Activated naive CD8-positive, alpha-beta T cell treated with anti-CD3 and anti-CD28 coated beads, Interleukin-2, amount 50 U/mL, for 24 hours (primary cell): ENCODE measurements around the gene WDR27.

ENCODE experiments used
- ATAC-seq: fragments of 150-1000 bp; cut with Tn5 transposase; one replicate; pipeline ENCODE4 v1.10.0; 2021
- DNase-seq: peaks from one replicate; pipeline ENCODE4 v3.0.0; 2021
- H3K27ac Mint-ChIP-seq: one replicate; pipeline ENCODE4 v1.8.0; 2021; ENCODE audit warnings: mild to moderate bottlenecking, mixed read lengths
- H3K27me3 Mint-ChIP-seq: one replicate; pipeline ENCODE4 v1.8.0; 2021; ENCODE audit warnings: mixed read lengths
- H3K36me3 Mint-ChIP-seq: one replicate; pipeline ENCODE4 v1.8.0; 2021; ENCODE audit warnings: low read depth, mixed read lengths
- H3K4me1 Mint-ChIP-seq: one replicate; pipeline ENCODE4 v1.8.0; 2021; ENCODE audit warnings: mixed read lengths
- H3K4me3 Mint-ChIP-seq: one replicate; pipeline ENCODE4 v1.8.0; 2021; ENCODE audit warnings: mild to moderate bottlenecking, moderate library complexity, mixed read lengths
- H3K9me3 Mint-ChIP-seq: one replicate; pipeline ENCODE4 v1.8.0; 2021; ENCODE audit warnings: mixed read lengths

Gene WDR27

DNA sequence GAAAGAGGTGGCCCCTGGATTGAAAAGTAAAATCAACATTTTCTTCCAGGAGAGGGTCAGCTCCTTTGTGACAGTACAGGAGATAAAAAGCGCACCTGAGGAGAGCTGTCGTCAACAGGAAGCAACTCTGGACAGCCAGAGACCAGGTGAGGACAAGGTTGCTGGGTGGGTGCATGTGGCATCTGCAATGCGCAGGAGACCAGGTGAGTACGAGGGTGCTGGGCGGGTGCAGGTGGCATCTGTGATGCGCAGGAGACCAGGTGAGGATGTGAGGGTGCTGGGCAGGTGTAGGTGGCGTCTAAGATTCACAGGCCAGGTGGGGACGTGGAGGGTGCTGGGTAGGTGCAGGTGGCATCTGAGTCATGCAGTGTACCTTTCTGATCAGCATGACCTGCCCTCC is 38.4 kb downstream of the WDR27 start:
- H3K27me3 Mint-ChIP-seq: no peaks in the 10 kb centered on the region
- H3K9me3 Mint-ChIP-seq: no peaks in the 10 kb centered on the region
- DNase-seq (no peak), ATAC-seq (no peak)
- H3K4me3 Mint-ChIP-seq: no peak overlapping the region
- H3K36me3 Mint-ChIP-seq: peaks cover 27% of the 10 kb centered on the region
- H3K4me1 Mint-ChIP-seq: no peaks in the 10 kb centered on the region
- H3K27ac Mint-ChIP-seq: no peak overlapping the region

DNA sequence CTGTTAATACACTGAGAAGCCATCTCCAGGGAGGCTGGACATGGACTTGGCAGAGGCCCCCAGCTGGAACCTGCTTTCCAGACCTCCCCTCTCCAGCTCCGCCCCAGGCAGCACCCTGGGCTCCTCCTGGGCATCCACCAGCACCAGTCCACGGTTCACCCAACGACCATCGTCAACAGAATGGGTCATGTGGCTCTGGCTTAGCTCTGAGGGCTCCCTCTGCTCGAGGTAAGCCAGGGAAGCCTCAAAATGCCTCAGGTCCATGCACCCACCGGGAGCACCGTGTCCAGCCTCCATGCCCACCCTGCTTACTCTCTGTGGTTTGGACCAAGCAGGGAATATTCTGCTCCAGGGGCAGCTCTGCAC is 40.5 kb downstream of the WDR27 start:
- Mint-ChIP-seq H3K9me3 (no peaks in the 10 kb centered on the region), H3K36me3 (peaks cover 29% of the 10 kb centered on the region), H3K27me3 (no peaks in the 10 kb centered on the region), H3K4me1 (no peaks in the 10 kb centered on the region), H3K4me3 (no peak overlapping the region), H3K27ac (no peak overlapping the region)
- ATAC-seq (no peak), DNase-seq (no peak)

DNA sequence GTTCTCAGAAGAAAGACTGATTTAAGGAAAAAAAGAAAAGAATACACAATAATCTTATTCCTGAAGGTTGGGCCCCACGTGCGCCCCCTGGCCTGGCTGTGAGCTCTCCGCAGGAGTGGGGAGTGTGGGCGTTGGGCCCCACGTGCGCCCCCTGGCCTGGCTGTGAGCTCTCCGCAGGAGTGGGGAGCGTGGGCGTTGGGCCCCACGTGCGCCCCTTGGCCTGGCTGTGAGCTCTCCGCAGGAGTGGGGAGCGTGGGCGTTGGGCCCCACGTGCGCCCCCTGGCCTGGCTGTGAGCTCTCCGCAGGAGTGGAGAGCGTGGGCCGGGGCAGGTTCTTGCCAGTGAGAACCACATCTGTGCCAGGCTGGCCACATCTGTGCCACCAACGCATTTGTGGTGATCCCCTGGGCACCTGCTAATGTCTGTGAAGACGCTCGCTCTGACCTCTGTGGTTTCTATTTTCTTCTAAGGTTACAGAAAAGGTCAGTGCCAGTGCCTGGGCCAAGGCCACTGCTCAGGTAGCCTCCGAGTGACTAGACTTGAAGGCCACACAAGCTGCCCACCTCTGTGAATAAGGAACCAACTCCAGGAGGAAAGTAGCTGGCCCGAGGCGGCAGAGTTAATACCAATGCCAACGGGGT is 41.0 kb downstream of the WDR27 start:
- no peak for ATAC-seq
- Mint-ChIP-seq H3K27me3 (no peaks in the 10 kb centered on the region), H3K9me3 (no peaks in the 10 kb centered on the region), H3K4me1 (no peaks in the 10 kb centered on the region), H3K4me3 (no peak overlapping the region), H3K27ac (no peak overlapping the region), H3K36me3 (peaks cover 29% of the 10 kb centered on the region)
- no peak for DNase-seq

DNA sequence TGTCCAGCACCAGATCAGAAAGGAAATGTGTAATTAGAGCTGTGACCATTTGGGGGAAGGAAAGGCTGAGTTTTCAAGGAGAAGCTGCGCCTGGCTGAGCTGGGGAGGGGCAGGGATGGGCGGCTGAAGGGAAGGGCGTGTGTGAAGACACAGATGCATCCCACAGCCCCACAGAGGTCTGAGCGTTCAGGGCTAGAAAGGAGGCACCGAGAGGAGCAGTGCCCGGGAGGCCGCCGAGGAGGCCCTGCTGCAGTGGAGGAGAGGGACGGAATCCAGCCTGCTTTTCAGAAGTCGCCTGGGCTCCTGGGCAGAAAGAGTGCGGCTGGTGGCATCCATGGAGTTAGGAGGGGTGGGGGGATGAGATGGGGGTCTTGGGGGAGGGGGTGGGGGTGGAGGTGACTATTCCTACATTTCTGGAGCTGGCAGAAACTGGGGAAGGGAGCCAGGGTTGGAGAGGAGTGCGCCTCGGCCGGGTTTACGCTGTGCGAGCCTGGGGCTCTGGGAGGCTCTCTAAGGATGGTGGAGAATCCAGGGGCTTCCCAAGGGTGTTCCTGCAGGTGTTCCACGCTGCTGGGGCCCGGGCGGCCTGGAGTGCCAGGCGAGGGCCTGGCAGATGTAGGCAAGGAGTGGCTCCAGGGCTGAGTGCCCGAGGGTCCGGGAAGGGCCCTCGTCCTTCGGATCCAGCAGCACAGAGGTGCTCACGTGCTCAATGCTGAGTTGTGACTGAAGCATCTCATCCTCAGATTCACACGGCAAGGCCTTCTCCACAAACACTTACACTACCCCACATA is 41.8 kb downstream of the WDR27 start:
- no peak overlapping the region for H3K27ac Mint-ChIP-seq
- DNase-seq: no peak
- H3K9me3 Mint-ChIP-seq: no peaks in the 10 kb centered on the region
- no peak for ATAC-seq
- peaks cover 29% of the 10 kb centered on the region for H3K36me3 Mint-ChIP-seq
- H3K4me3 Mint-ChIP-seq: no peak overlapping the region
- H3K4me1 Mint-ChIP-seq: peaks cover 5% of the 10 kb centered on the region
- H3K27me3 Mint-ChIP-seq: no peaks in the 10 kb centered on the region

DNA sequence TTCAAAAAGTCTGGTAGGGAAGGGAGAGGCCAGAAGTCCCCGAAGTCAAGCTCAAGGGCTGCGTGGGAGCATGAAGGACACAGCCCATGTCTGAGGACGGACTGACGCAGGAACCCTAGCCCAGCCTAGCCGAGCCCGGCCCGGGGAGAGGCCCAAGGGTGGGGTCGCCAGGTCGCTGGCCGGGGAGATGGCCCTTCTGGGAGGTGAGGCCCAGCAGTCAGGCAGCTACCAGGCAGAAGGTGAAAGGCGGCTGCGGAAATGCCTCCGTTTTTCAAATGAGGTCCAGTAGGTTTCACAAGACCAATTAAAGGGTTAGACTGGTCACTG is 44.6 kb downstream of the WDR27 start:
- Mint-ChIP-seq H3K27ac (no peak overlapping the region), H3K4me1 (peaks cover 14% of the 10 kb centered on the region), H3K27me3 (no peaks in the 10 kb centered on the region), H3K4me3 (no peak overlapping the region), H3K9me3 (no peaks in the 10 kb centered on the region), H3K36me3 (peaks cover 18% of the 10 kb centered on the region)
- ATAC-seq (no peak), DNase-seq (no peak)

DNA sequence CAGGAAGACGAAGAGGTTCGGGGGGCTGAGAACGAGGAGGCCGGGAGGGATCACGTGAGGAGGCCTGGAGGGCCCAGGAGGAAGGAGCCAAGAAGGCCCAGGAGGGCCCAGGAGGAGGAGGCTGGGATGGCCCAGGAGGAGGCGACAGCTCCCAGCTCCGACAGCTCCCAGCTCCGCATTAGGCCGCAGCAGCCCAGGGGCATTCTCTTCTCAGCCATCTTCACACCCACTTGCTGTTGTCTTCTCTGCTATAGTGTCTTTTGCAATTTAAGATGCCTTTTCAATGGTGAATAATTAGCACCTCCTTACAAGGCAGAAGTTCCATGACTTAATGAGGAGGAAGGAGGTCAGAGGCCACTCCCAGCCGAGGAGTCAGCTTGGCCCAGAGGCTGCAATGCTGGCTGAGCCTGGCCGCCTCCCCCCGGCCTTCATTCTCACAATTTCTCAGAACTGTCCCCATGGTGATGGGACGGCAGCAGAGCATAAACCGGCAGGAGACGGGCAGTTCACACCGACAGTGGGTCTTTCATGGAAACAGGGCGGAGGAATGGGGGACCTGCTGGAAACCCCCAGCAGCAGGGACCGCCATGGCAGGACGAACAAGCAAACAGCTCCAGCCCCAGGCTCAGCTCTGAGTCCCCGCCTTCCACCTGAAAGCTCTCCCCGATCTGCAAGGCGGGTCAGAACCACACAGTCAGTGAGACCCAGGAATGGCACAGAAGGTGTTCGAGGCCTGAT is 45.1 kb downstream of the WDR27 start:
- Mint-ChIP-seq H3K4me1 (peaks cover 14% of the 10 kb centered on the region), H3K36me3 (peaks cover 14% of the 10 kb centered on the region), H3K4me3 (no peak overlapping the region), H3K27ac (no peak overlapping the region), H3K9me3 (no peaks in the 10 kb centered on the region), H3K27me3 (no peaks in the 10 kb centered on the region)
- DNase-seq (no peak), ATAC-seq (no peak)

DNA sequence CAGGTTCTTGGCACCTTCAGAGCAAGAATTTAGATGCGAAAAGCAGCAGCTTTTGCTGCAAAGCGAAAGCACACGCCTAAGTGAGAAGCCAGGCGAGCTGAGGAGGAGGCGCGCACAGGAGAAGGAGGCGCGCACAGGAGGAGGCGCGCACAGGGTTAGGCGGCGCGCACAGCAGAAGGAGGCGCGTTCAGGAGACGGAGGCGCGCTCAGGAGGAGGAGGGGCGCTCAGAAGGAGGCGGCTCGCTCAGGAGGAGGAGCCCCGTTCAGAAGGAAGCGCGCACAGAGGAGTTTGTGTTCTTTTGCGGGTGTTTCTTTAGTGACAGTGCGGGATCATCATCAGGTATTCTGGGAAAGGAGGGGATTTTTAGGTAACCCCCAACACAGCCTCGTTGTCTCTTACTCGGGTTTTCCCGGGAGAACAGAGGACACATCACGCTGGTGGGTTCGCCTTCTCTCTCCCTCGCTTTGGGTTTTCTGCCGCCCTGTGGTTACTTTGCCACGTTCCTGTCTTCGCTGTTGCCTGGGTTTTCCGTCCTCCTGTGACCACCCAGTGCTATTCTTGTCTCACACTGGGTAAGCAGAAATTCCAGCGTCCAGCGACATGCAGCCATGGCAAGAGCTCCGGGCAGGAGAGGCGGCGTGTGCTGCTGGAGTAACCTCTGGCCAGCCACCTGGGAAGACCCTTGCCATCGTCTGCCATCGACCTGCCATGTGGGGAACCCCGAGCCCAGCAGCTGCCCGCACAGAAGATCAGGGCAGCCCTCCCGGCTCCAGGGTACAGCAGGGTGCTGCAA is 47.0 kb downstream of the WDR27 start:
- Mint-ChIP-seq H3K27ac (peak overlapping the region; percentile 79), H3K4me1 (peaks cover 14% of the 10 kb centered on the region), H3K9me3 (no peaks in the 10 kb centered on the region), H3K27me3 (no peaks in the 10 kb centered on the region), H3K36me3 (peaks cover 12% of the 10 kb centered on the region), H3K4me3 (peak overlapping the region; percentile 79)
- ATAC-seq (peak; percentile 82), DNase-seq (peak; percentile 60)

DNA sequence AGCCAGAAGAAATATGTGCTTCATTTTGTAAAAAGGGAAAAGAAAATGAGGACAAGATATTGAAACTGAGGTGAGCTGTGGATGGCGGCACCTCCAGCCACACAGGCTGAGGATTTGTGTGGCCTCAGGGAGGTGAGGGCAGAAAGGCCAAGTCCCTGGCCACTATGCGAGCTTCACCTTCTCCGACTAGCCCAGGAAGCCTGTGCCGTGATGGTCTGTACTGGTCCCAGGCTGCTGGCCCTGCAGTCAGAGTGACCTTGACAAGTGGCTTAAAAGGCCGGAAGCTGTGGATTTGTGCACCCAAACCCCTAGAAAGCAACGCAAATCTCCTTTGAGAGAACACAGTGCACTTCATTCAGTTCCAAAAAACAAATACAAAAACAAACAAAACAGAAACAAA is 48.1 kb downstream of the WDR27 start:
- Mint-ChIP-seq H3K4me3 (peak overlapping the region; percentile 79), H3K27ac (no peak overlapping the region), H3K36me3 (peaks cover 7% of the 10 kb centered on the region), H3K4me1 (peaks cover 14% of the 10 kb centered on the region), H3K9me3 (no peaks in the 10 kb centered on the region), H3K27me3 (no peaks in the 10 kb centered on the region)
- DNase-seq (no peak), ATAC-seq (no peak)

DNA sequence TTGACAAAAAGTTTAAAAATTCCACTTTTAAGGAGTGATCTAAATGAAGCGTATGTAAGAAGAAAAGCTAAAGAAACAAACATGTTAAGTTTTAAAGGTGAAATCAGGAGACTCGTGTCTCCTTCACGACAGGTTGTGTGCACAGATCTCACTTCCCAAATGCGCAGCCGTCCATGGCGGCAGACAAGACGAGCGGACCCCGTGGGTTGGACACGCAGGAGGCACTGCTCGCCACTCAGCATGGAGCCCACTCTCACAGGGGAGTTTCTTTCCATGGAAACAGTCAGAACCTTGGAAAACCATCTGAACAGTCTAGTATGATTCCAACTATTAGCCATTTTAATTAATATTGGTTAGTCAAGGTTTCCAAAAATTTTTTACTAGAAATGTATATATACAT is 48.9 kb downstream of the WDR27 start:
- Mint-ChIP-seq H3K4me1 (peaks cover 14% of the 10 kb centered on the region), H3K9me3 (no peaks in the 10 kb centered on the region)

DNA sequence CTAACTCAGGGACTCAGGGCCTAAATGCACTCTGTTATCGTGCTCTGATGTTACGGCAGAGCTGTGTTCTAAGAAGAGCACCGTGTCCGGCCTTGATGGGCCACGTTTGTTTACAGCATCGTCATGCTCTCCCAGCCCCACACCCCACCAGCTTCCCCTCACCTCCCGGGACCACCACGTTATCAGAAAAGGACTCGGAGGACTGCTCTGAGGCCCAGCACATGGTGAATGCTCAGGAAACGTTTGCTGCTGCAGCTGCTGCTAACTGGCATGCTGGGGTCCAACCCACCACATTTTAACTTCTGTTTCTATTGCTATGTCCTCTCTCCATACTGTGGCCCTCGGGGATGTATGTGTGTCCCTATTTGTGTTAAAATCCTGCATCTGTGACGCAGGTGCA is 50.3 kb downstream of the WDR27 start:
- Mint-ChIP-seq H3K27ac (no peak overlapping the region), H3K36me3 (no peaks in the 10 kb centered on the region), H3K4me3 (no peak overlapping the region), H3K27me3 (no peaks in the 10 kb centered on the region), H3K4me1 (peaks cover 14% of the 10 kb centered on the region), H3K9me3 (no peaks in the 10 kb centered on the region)
- no peak for DNase-seq
- ATAC-seq: no peak

More for the DNA sequence above, 48.9 kb downstream of the WDR27 start:
- Mint-ChIP-seq H3K36me3 (peaks cover 4% of the 10 kb centered on the region), H3K27me3 (no peaks in the 10 kb centered on the region), H3K4me3 (no peak overlapping the region), H3K27ac (no peak overlapping the region)
- no peak for DNase-seq
- no peak for ATAC-seq

DNA sequence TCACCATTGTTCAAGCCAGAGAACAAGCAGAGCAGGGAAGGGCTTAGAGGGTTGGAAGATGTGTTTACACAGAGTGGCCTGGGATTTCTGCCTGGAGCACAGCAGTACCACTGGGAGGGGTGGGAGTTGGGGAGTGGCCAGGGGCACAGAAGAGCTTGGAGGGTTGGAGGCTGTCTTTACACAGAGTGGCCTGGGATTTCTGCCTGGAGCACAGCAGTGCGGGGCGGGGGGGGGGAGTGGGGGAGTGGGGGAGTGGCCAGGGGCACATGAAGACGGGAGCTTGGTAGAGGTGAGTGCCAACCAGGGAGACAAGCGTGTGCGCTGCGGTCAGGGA is 50.9 kb downstream of the WDR27 start:
- H3K27ac Mint-ChIP-seq: no peak overlapping the region
- no peak overlapping the region for H3K4me3 Mint-ChIP-seq
- no peak for ATAC-seq

DNA sequence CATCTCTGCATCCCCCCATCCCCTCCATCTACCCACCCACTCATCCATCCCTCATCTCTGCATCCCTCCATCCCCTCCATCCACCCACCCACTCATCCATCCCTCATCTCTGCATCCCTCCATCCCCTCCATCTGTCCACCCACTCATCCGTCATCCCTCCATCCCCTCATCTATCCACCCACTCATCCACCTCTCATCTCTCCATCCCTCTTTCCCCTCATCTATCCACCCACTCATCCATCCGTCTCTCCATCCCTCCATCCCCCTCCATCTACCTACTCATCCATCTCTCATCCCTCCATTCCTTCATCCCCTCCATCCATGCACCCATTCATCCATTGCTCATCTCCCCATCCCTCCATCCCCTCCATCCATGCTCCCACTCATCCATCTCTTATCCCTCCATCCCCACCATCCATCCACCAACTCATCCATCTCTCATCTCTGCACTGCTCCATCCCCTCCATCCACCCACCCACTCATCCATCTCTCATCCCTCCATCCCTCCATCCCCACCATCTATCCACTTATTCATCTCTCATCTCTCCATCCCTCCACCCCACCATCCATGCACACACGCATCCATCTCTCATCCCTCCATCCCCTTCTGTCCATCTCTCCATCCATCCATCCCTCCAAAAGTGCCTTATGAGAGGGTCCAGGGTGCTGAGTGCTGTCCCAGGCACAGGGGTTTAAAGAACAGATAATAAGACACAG is 51.4 kb downstream of the WDR27 start:
- H3K4me1 Mint-ChIP-seq: peaks cover 12% of the 10 kb centered on the region
- H3K27ac Mint-ChIP-seq: no peak overlapping the region
- no peak for DNase-seq
- no peak for ATAC-seq
- H3K27me3 Mint-ChIP-seq: no peaks in the 10 kb centered on the region
- H3K9me3 Mint-ChIP-seq: no peaks in the 10 kb centered on the region
- no peaks in the 10 kb centered on the region for H3K36me3 Mint-ChIP-seq
- H3K4me3 Mint-ChIP-seq: no peak overlapping the region

More for the DNA sequence above, 50.9 kb downstream of the WDR27 start:
- Mint-ChIP-seq H3K27me3 (no peaks in the 10 kb centered on the region), H3K9me3 (no peaks in the 10 kb centered on the region), H3K36me3 (no peaks in the 10 kb centered on the region), H3K4me1 (peaks cover 14% of the 10 kb centered on the region)
- DNase-seq: no peak

DNA sequence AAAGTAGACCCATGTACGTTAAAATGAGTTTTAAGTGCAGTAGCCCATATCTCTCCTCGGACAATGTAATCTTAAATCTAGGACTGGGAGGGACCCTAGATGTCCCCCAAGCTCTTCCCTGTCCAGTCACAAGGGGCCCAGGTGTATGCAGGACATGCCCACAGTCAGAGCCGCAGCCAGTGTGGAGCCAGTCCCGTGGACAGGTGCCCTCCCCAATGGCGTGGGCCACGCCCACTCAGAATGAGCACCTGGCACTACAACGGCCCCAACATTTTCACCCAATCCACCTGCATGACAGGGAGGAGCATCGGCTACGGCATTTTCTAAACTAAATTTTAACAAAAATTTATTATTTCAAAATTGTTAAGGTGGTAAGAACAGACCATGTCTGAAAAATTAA is 53.2 kb downstream of the WDR27 start:
- Mint-ChIP-seq H3K4me1 (no peaks in the 10 kb centered on the region), H3K9me3 (no peaks in the 10 kb centered on the region), H3K4me3 (no peak overlapping the region), H3K27me3 (no peaks in the 10 kb centered on the region), H3K27ac (no peak overlapping the region), H3K36me3 (peaks cover 4% of the 10 kb centered on the region)
- ATAC-seq: no peak
- no peak for DNase-seq

DNA sequence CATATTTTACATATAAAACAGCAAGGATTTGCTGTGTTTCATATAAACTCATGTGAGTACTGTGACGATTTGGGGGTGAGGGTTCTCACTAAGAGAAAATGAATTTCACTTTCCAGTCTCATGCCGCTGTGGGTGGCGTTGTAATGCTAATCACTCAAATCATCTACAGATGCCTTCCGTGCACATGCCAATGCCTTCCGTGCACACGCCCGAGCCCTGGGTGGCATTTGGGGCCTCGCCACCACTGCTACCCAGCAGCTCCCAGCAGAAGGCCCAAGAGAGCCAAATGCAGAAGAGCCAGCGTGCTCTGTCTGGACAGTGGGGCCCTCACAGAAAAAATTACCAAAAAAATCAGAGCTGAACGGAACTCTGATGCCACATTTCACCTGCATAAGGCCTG is 53.7 kb downstream of the WDR27 start:
- no peaks in the 10 kb centered on the region for H3K4me1 Mint-ChIP-seq
- H3K27ac Mint-ChIP-seq: no peak overlapping the region
- no peaks in the 10 kb centered on the region for H3K9me3 Mint-ChIP-seq
- ATAC-seq (no peak), DNase-seq (no peak)
- no peak overlapping the region for H3K4me3 Mint-ChIP-seq
- H3K27me3 Mint-ChIP-seq: no peaks in the 10 kb centered on the region
- H3K36me3 Mint-ChIP-seq: peaks cover 4% of the 10 kb centered on the region
